SU-DHL-6 (cell line): Measurements from ENCODE around the gene EML4.

Experiments used
- H2AFZ ChIP-seq: fragments of 200-600 bp; sonication (generic); 2 replicates; pipeline ENCODE4 v1.6.1; 2014; ENCODE audit warnings: low read depth, mild to moderate bottlenecking, moderate library complexity, mixed read lengths, antibody characterized with exemption, low read length; ENCODE audit not compliant: severe bottlenecking
- H3F3A ChIP-seq: fragments of 200-600 bp; shearing (Covaris generic); 2 replicates; pipeline ENCODE4 v1.6.0; 2016; ENCODE audit warnings: antibody characterized with exemption, mild to moderate bottlenecking; ENCODE audit not compliant: insufficient read depth
- H3K27ac ChIP-seq: fragments of 200-600 bp; sonication (generic); 2 replicates; pipeline ENCODE4 v1.5.1; 2016; ENCODE audit warnings: low read depth, mild to moderate bottlenecking, low read length, moderate library complexity, mixed read lengths
- H3K27me3 ChIP-seq: fragments of 200-600 bp; sonication (generic), shearing (Covaris generic); 2 replicates; pipeline ENCODE4 v1.6.0; 2014; ENCODE audit warnings: mild to moderate bottlenecking, low read length
- H3K36me3 ChIP-seq: fragments of 200-600 bp; sonication (generic); 2 replicates; pipeline ENCODE4 v1.6.1; 2014; ENCODE audit warnings: mild to moderate bottlenecking, low read length, mixed read lengths
- H3K4me2 ChIP-seq: fragments of 300-600, 200-600 bp; shearing (Covaris generic), sonication (generic); 2 replicates; pipeline ENCODE4 v1.6.0; 2014; ENCODE audit warnings: low read length, low read depth, mild to moderate bottlenecking; ENCODE audit not compliant: poor library complexity, severe bottlenecking
- H3K4me3 ChIP-seq: fragments of 200-600 bp; sonication (generic); 2 replicates; pipeline ENCODE4 v1.5.1; 2014; ENCODE audit warnings: antibody characterized with exemption, low read length, mild to moderate bottlenecking, mixed read lengths; ENCODE audit not compliant: insufficient read depth, poor library complexity, severe bottlenecking
- H3K79me2 ChIP-seq: fragments of 200-600 bp; sonication (generic); 2 replicates; pipeline ENCODE4 v1.6.1; 2014; ENCODE audit warnings: mild to moderate bottlenecking, low read length, moderate library complexity; ENCODE audit not compliant: insufficient read depth
- H3K9ac ChIP-seq: fragments of 200-600 bp; sonication (generic); 2 replicates; pipeline ENCODE4 v1.7.0; 2014; ENCODE audit warnings: mild to moderate bottlenecking, low read length
- H3K9me2 ChIP-seq: fragments of 200-600 bp; sonication (generic); replicated peaks from 2 replicates; pipeline ENCODE4 v1.6.1; 2014; ENCODE audit warnings: low read length; ENCODE audit not compliant: insufficient read depth
- H3K9me3 ChIP-seq: fragments of 200-600 bp; sonication (generic); 2 replicates; pipeline ENCODE4 v1.6.1; 2014; ENCODE audit warnings: low read length, mixed read lengths; ENCODE audit not compliant: insufficient read depth
- H4K20me1 ChIP-seq: fragments of 200-600 bp; sonication (generic); 2 replicates; pipeline ENCODE4 v1.6.1; 2014; ENCODE audit warnings: low read depth, mild to moderate bottlenecking, antibody characterized with exemption, low read length, moderate library complexity, mixed read lengths
- CTCF ChIP-seq: fragments of 200-600 bp; sonication (generic); IDR thresholded peaks from one replicate; pipeline ENCODE4 v1.5.1; 2017; ENCODE audit warnings: antibody characterized with exemption, mild to moderate bottlenecking, low read length, moderate library complexity; ENCODE audit not compliant: insufficient read depth, poor library complexity, severe bottlenecking
- EZH2phosphoT487 ChIP-seq: fragments of 200-600 bp; sonication (generic), shearing (Covaris generic); conservative IDR thresholded peaks from 2 replicates; pipeline ENCODE4 v1.6.1; 2018; ENCODE audit warnings: mild to moderate bottlenecking, antibody characterized with exemption, low read length, moderate library complexity, mixed read lengths

EML4 gene

GRCh38 chr2:42243297-42243696 is 74.1 kb downstream of the EML4 start:
- Histone ChIP-seq H3K4me2 (no peak overlapping the region), H3K9me3 (no peaks in the 10 kb centered on the region), H3F3A (no peaks in the 10 kb centered on the region), H3K79me2 (peaks cover 26% of the 10 kb centered on the region; the same call in 1 of the 2 replicates), H3K9ac (no peak overlapping the region), H3K27me3 (no peaks in the 10 kb centered on the region), H3K36me3 (peaks cover 7% of the 10 kb centered on the region; the same call in 1 of the 2 replicates), H3K27ac (no peak overlapping the region), H4K20me1 (0 out of 2 replicates have a peak, but pooled peaks cover 7% of the 10 kb centered on the region), H2AFZ (no peak overlapping the region), H3K4me3 (no peak overlapping the region), H3K9me2 (no peaks in the 10 kb centered on the region)
- TF ChIP-seq EZH2phosphoT487, result no peak
- TF ChIP-seq CTCF, result no peak

DNA sequence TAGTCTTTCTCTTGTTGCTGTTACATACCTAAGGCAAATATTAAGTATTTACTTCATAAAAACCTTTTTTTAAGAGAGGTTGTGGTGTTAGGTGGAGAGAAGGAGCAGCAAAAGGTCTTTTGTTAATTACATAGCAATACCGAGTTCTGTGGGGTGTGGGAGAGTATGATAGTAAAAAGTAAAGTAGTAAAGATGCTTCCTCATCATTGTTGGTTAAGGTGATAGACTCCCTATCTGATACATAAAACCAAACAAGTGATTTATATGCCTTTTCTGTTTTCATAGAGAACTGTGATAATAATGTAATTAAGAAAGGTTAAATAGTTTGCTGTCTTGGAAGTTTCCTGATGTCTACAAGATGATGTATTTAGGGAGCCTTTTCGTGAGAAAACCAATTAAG is 75.4 kb downstream of the EML4 start:
- 0 out of 2 replicates have a peak, but pooled peaks cover 7% of the 10 kb centered on the region for H4K20me1 ChIP-seq
- no peaks in the 10 kb centered on the region for H3K9me2 ChIP-seq
- no peaks in the 10 kb centered on the region for H3K9me3 ChIP-seq
- peaks cover 18% of the 10 kb centered on the region; the same call in 1 of the 2 replicates for H3K79me2 ChIP-seq
- TF ChIP-seq EZH2phosphoT487 (no peak), CTCF (no peak)
- no peak overlapping the region for H3K4me3 ChIP-seq
- H3K36me3 ChIP-seq, result peaks cover 7% of the 10 kb centered on the region; the same call in 1 of the 2 replicates
- no peak overlapping the region for H3K9ac ChIP-seq
- no peak overlapping the region for H3K27ac ChIP-seq
- no peaks in the 10 kb centered on the region for H3K27me3 ChIP-seq
- no peaks in the 10 kb centered on the region for H3F3A ChIP-seq
- H3K4me2 ChIP-seq, result no peak overlapping the region
- no peak overlapping the region for H2AFZ ChIP-seq

GRCh38 chr2:42245396-42245795 is 76.2 kb downstream of the EML4 start:
- Histone ChIP-seq H3K9me3 (no peaks in the 10 kb centered on the region), H3K27ac (no peak overlapping the region), H3F3A (no peaks in the 10 kb centered on the region), H3K9me2 (no peaks in the 10 kb centered on the region), H3K36me3 (peaks cover 7% of the 10 kb centered on the region; the same call in 1 of the 2 replicates), H3K9ac (no peak overlapping the region), H2AFZ (no peak overlapping the region), H4K20me1 (no peaks in the 10 kb centered on the region), H3K79me2 (peaks cover 10% of the 10 kb centered on the region; the same call in 1 of the 2 replicates), H3K4me3 (no peak overlapping the region), H3K27me3 (no peaks in the 10 kb centered on the region), H3K4me2 (no peak overlapping the region)
- no peak for TF ChIP-seq CTCF
- TF ChIP-seq EZH2phosphoT487, result no peak

DNA sequence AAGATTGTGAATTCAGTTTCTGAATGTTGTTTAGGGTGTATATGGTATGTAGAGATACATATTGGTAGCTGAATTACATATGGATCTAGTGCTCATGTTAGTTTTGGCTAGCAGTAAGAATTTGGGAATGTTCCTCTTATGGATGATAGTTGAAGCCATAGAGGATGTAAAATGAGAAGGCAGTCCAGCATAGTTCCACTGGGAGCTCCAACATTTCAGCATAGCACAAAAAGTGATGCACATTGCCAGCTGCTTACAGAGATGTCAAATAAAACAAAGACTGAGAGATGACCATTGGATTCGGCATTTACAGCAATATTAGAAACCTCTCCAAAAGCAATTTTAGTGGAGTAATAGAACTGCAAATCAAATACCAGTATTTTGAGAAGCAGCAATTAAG is 77.4 kb downstream of the EML4 start:
- no peak for TF ChIP-seq EZH2phosphoT487
- TF ChIP-seq CTCF, result no peak
- no peak overlapping the region for H3K4me3 ChIP-seq
- peaks cover 7% of the 10 kb centered on the region; the same call in 1 of the 2 replicates for H3K36me3 ChIP-seq
- H4K20me1 ChIP-seq, result no peaks in the 10 kb centered on the region
- peaks cover 6% of the 10 kb centered on the region; the same call in 1 of the 2 replicates for H3K79me2 ChIP-seq
- H3K27me3 ChIP-seq, result no peaks in the 10 kb centered on the region
- H3K9me3 ChIP-seq, result no peaks in the 10 kb centered on the region
- no peak overlapping the region for H2AFZ ChIP-seq
- H3K4me2 ChIP-seq, result no peak overlapping the region
- H3K9ac ChIP-seq, result no peak overlapping the region
- no peaks in the 10 kb centered on the region for H3K9me2 ChIP-seq
- no peaks in the 10 kb centered on the region for H3F3A ChIP-seq
- H3K27ac ChIP-seq, result no peak overlapping the region
